GM12865 (cell line): ENCODE data around the gene CCNYL1.
A peak's percentile ranks its signal among the peaks of the same experiment; 100 is the strongest.

Experiments
- DNase-seq: peaks from one replicate; pipeline ENCODE4 v3.0.0; 2010; ENCODE audit warnings: low read depth
- H3K4me3 ChIP-seq: 2 replicates; pipeline ENCODE4 v1.5.1; 2011; ENCODE audit warnings: mild to moderate bottlenecking, low read depth, low read length, control low read depth
- TF ChIP-seq, protein P1 (sequence below): IDR thresholded peaks from 2 replicates; pipeline ENCODE4 v1.5.1; 2011; ENCODE audit warnings: low read length, control low read depth, low read depth, inconsistent platforms; ENCODE audit not compliant: insufficient read depth; ENCODE audit errors: missing control alignments

CCNYL1 gene

DNA sequence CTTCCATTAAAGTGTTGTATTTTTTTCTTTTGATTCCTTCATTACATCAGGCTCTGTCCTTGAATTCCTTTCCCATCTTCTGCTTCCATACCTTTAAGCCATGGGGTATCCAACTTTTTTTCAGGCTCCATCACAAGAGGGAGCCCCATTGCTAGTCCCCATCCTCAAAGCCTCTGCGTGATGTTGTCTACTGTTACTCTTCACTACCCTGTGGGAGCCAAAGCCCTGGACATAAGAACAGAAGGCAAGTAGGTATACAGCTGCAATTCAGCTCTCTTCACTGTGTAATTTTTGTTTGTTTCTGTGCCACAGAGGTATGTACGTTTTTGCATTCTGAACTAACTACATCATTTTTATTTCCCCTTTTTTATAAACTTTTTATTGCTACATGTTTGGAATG, 36.6 kb upstream of the CCNYL1 start:
- TF ChIP-seq, protein P1, sequence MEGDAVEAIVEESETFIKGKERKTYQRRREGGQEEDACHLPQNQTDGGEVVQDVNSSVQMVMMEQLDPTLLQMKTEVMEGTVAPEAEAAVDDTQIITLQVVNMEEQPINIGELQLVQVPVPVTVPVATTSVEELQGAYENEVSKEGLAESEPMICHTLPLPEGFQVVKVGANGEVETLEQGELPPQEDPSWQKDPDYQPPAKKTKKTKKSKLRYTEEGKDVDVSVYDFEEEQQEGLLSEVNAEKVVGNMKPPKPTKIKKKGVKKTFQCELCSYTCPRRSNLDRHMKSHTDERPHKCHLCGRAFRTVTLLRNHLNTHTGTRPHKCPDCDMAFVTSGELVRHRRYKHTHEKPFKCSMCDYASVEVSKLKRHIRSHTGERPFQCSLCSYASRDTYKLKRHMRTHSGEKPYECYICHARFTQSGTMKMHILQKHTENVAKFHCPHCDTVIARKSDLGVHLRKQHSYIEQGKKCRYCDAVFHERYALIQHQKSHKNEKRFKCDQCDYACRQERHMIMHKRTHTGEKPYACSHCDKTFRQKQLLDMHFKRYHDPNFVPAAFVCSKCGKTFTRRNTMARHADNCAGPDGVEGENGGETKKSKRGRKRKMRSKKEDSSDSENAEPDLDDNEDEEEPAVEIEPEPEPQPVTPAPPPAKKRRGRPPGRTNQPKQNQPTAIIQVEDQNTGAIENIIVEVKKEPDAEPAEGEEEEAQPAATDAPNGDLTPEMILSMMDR, result no peak
- no peak for DNase-seq
- no peak overlapping the region for H3K4me3 ChIP-seq

DNA sequence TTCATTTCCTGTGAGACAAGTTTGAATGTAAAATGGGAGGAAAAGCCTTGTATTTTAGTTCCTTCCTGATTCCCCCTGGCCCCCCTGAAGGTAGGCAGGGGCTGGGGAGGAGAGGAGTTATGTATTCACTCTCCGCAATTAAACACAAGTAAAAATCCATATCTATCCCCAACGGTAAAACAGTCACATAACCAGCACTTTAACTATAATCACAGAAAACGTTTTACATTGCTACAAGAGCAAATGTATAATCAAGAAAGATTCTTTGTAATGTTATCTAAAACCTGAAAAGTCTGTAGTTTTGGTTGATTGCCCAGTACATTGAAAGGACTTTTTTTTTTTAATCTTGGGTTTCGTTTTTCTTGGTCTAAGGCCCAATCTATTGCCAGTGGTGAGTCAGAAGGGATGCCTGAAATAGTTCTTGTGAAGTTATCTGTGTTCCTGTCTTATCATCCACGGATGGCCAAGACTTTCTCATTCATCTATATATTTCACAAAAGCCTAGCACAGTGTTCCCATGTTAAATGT, 34.5 kb upstream of the CCNYL1 start:
- DNase-seq, result peak; percentile 24
- TF ChIP-seq, protein P1, result no peak
- H3K4me3 ChIP-seq, result no peak overlapping the region

DNA sequence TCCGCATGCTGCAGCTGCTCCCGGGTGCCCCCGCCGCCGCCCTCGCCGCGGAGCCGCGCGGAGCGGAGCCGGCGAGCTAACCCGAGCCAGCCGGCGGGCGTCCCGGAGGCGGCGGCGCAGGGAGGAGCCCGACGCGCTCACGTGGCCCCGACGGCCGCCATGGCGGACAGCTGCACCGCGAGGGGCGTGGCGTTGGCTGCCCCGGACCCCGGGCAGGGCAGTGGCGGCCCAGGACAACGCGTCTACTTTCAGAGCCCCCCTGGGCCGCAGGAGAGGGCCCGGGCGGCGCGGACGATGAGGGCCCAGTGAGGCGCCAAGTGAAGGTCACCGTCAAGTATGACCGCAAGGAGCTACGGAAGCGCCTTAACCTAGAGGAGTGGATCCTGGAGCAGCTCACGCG, 30.0 kb upstream of the CCNYL1 start:
- TF ChIP-seq, protein P1, result no peak
- no peak overlapping the region for H3K4me3 ChIP-seq
- no peak for DNase-seq

- H3K4me3 ChIP-seq, result no peak overlapping the region
- peak; percentile 16 for DNase-seq
- TF ChIP-seq, protein P1, result no peak
Measured at GRCh38 chr2:207682557-207682956, 28.9 kb upstream of the CCNYL1 start.

- no peak overlapping the region for H3K4me3 ChIP-seq
- no peak for DNase-seq
- TF ChIP-seq, protein P1, result no peak
Measured at GRCh38 chr2:207683438-207683837, 28.0 kb upstream of the CCNYL1 start.

GRCh38 chr2:207683879-207684627, 27.4 kb upstream of the CCNYL1 start:
- TF ChIP-seq, protein P1, result no peak
- no peak for DNase-seq
- no peak overlapping the region for H3K4me3 ChIP-seq

GRCh38 chr2:207686812-207687211, 24.6 kb upstream of the CCNYL1 start:
- no peak for DNase-seq
- H3K4me3 ChIP-seq, result no peak overlapping the region
- TF ChIP-seq, protein P1, result no peak
